GM19328 (cell line): Measurements from ENCODE around the gene SLC12A1.

ENCODE experiments used
- ATAC-seq: cut with Tn5 transposase; IDR thresholded peaks from one replicate; pipeline ENCODE4 v1.9.1; 2021; ENCODE audit warnings: mild to moderate bottlenecking, moderate library complexity; ENCODE audit not compliant: unreplicated experiment

Gene SLC12A1

GRCh38 chr15:48205981-48206380 is at the start of gene SLC12A1:
Gene SLC12A1 (plus strand): TSS chr15:48206302. CDS start chr15:48207720, 1,418 bp downstream.
- ATAC-seq, result no peak

DNA sequence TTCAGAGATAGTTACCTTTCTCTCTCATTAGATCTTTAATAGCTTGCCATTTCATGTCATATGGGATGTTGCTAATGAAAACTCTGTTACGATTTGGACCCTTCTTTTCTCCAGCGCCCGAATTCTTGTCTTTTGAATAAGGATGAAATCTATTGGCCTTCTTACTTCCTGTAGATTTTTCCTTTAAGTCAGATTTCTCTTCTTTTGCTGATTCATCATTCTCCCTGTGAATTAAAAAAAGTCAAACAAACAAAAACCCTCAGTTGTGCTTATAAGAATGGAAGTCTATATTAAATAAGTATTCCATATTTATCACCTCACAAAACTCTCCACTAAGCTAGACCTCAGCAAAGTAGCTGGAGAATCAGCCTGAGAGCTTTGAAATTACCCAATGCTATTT is 37.5 kb upstream of the SLC12A1 start:
- no peak for ATAC-seq

GRCh38 chr15:48170981-48171380 is 35.1 kb upstream of the SLC12A1 start:
- ATAC-seq, result no peak

DNA sequence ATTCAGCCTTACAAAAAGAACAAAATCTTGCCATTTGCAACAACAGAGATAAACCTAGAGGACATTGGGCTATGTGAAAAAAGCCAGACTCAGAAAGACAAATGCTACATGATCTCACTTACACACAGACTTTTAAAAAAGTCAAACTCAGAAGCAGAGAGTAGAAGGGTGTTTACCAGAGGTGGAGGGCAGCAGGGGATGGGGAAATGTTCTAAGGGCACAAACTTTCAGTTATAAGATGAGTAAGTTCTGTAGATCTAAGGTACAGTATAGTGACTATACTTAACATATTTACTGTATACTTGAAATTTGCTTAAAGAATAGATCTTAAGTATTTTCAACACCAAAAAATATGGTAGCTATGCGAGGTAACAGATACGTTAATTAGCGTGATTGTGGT is 31.0 kb upstream of the SLC12A1 start:
- no peak for ATAC-seq

DNA sequence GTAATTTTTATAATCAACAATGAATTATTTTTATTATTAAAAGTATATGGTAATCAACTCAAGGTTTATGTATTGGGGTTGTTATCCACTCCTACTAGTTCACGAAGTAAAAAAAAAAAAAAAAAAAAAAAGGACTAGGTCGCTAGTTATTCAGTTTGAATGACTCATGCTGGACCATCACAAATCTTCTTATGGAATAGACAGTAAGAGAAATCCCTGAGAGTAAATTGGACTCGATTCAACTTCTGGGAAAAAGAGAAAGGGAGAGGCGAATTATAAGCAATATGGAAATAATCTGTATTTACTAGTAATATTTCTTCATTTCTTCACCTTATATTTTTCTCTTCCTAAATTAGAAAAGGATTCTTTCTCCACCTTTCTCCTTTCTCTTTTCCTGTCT is 30.0 kb upstream of the SLC12A1 start:
- ATAC-seq, result no peak

DNA sequence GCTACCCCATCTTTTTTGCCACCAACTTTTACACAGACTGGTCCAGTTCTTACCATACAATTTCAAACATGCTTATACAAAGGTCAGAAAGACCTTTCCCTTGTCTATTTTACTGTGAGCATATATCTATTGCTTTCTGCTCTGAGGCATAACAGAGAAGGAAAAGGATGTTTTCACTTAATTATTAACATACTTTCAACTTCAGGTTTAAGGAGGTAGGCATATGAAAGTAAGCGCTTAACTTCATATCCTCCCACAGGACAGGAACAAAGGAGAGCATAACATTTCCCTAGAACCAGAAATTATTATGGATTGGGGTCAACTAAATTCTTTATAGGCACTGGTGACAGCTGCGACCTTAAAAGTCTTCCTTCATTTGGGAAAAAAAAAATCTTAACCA is 29.1 kb upstream of the SLC12A1 start:
- no peak for ATAC-seq

DNA sequence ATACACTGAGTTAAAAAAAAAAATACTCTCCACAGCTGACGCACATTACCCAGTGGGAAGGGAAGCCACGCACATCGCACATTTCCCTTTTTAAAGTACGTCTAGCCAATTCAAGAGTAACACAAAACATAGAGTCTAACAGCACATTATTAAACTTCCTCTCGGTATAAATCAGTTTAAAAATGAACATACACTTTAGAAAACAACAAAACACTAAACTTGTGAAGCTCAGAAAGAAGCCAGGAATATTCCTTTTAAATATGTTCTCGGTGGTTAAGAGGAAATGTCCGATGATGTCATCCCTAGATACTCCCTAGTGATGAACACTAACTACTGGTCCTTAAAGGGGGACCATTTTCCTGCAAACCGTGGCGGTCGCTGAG is 28.7 kb upstream of the SLC12A1 start:
- ATAC-seq, result peak; percentile 53

DNA sequence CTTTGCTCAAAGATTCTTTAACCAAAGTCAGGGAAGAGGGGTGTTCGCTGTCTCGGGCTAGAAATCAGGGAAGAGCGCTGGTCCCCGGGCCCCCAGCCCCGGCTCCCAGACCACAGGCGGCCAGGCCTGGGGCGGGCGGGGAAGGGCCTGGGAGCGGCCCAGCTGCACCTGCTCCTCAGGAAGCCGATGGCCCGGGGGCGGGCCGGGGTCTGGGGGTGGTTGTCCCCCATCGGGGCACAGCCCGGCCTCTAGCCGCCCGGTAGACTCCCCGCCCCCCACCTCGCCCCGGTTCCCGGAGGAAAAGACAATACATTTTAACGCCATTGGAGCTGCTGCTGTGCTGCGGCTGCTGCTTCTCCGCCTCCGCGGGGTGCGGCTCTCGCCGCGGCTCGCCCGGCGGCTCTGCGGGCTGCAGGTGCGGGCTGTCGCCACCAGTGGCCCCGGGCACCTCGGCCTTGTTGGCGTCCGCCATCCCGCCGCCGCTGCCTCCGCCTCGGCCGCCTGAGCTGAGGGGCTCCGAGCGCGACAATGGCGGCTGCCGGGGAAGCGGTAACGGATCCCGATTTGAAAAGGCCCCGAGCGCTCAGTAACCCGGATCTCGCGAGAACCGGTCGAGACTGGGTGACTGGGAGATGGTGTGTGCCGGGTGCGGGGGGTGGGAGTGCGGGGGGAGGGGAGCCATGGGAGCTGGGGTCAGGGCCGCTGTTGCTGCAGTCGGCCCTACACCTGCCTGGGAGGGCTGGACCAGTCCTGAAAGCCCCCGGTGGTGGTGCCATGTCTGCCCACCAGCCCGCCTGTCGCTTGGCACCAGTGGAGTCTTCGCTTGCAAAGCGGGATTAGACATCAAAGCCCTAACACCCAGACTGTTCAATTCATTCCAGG is 28.1 kb upstream of the SLC12A1 start, which contains the start of gene MYEF2:
Gene MYEF2, minus strand, starts transcription at position 530 of the 882 bp plus-strand sequence. Its CDS starts 58 bp downstream, at position 472.
- peak; percentile 77 for ATAC-seq

DNA sequence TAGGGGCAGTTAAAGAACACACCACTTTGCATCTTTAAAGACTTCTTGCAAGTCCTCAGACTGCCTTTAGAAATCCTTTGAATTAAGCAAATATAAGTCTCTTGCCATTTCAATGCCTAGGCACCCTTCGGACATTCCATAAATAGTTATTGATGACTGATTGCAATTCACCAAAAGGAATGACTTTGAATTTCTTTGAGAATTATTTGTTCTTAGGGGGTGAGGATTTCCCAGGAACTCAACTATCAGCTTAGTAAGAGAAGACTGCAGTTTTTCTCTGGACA is 27.5 kb upstream of the SLC12A1 start:
- ATAC-seq, result no peak

GRCh38 chr15:48182749-48183148 is 23.4 kb upstream of the SLC12A1 start:
- ATAC-seq, result no peak

- no peak for ATAC-seq
Observed at GRCh38 chr15:48185529-48185928, 20.6 kb upstream of the SLC12A1 start.

- ATAC-seq, result no peak
Observed at GRCh38 chr15:48186271-48186670, 19.8 kb upstream of the SLC12A1 start.

DNA sequence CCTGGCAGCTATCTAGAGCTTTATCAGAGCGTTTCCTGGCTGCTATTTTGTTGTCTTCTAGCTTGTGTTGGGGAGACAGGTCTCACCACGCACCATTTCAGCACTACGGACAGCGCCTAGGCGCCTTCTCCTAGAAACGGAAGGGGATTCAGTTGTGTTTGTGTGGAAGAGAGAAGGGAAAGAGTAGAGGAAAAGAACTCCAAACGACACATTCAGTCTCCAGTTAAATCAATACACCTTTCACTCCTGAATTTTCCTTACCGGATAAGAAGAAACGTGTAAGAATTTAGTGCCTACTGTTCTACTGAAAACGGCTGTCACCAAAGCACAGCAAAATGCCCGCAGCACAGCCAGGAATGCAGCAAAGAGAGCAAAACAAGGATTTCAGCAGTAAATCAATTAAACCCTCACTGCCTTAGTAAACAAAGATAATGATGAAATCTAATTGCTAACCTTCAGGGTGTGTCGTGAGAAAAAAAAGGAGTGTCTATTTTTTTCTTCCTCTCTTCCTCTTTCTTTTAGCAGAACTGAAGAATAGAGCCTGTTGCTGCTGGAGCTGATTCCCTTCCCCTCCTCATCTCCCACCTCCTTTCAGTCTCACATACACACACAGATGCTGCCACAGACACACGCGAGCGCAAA is 15.0 kb upstream of the SLC12A1 start:
- no peak for ATAC-seq

DNA sequence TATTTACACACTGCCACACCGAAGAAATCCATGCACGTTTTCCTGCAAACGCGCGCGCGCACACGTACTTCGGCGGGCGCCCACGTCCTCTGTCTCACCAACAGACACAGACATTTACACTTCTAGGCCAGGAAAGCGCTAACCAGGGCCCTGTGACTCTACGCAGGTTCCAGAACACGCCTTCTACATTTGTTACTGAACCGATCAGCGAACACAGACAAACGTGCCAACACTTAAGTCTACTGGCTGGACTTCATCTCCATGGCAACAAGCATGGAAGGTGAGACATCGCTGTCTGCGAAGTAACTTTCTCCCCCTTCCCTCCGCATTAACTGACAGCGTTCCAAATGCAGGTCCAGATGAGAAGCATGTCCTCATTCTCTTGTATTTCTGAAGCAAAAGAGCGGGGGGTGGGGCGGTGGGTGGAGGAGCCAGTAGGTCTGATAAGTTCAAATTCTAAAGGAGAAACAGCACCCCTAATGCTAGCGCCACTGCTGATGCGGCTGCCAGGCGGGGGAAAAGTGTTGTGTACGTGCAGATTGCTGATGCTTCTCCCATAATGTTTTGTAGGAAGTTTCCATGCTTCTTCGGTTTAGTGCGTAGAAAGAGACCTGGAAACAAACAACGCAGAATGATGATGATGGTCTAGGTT is 14.4 kb upstream of the SLC12A1 start, which contains the start of gene CTXN2:
Gene CTXN2, plus strand, starts transcription at position 92 of the 652 bp plus-strand sequence. CDS start 9,636 bp downstream, outside the sequence.
- ATAC-seq, result no peak

DNA sequence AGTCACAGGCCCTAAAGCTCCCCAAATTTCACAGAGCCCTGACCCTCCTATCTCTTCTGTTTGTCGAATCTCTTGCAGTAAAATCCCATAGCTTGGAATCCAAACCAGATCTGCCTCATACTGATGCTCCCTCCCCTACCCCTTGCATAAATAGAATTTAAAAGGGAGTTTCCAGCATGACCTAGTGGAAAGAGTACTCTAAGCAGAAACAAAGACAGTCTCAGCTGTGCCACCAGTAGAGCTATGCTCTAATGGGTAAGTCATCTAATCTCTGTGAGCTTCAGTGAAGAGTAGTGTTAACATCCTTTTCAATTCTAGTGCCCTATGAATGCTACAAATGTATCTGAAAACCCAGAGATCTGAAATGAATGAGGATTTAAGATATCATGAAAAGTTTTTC is 4.0 kb upstream of the SLC12A1 start:
- no peak for ATAC-seq

DNA sequence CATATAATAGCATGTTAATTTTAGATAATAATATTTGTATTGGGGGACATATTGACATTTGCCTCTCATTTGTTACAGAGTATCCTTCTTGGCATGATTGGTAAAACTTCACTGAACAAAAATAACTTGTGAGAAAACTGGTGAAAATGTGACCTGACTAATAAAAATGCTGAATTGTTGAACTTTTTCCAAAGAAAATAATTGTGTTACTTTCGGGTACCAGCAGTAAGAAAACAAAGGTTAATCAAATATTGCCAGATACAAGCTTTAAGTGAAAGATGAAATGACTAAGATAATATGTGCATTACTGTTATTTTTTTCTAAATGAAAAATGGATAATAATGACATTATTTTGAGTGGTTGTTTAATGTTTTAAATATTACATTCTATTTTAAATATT is 15.2 kb downstream of the SLC12A1 start:
- no peak for ATAC-seq

DNA sequence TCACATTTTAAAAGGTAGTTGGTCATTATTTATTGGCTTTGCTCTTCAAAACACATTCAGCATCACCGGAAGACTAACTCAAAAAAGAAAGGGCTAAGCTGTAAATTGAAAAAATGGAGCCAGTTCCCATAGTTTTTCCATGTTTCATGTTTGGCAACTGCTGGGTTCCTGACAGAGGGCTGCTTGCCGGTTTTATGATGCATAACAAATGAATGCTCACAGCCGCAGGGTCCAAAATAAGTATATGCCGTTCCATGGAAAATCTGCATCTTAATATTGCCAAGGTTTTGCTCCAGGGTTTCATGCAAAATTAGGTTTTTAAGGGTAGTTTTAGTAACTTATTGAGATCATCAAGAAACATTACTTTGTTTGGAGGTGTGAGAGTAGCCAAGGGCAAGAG is 15.8 kb downstream of the SLC12A1 start:
- no peak for ATAC-seq

DNA sequence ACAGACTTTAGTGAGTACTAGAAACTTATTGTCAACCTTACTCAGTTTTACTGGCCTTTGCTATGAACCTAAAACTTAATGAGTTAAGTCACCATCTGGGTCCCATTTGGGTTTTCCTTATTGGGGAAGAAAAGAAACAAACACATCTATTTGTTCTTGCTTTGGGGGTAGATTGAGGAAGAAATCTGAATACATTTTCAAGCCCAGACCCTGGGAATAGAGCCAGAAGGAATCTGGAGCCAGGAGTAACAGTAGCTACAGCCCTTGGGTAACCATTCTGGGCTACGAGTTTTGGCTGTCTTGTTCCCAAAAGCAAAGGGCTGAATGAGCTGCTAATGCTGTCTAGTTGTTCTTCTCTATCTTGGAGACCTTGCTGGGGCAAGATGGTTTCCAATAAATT is 16.5 kb downstream of the SLC12A1 start:
- ATAC-seq, result no peak

- no peak for ATAC-seq
Observed at GRCh38 chr15:48225771-48226170, 19.7 kb downstream of the SLC12A1 start.

- ATAC-seq, result no peak
Observed at GRCh38 chr15:48230498-48230897, 24.4 kb downstream of the SLC12A1 start.

DNA sequence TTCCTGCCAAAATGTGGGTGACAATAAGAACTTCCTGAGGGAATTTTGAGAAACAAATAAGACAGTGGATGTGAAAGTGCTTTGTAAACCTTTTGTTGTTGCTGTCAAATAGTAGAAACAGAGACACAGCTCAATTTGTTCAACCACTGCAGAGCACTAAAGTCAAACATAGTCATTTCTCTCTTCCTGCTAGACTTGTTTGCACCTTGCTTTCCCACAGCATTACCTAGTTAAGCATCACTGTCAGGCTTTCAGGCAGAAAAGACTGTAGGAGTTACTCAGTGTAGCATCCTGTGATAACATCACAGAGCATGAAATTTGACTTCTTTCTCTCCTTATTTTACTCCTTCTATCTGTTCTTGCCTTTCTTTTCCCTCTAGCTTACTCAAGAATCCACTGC is 27.1 kb downstream of the SLC12A1 start:
- ATAC-seq, result no peak

- ATAC-seq, result no peak
Observed at GRCh38 chr15:48239334-48239733, 33.2 kb downstream of the SLC12A1 start.
